Tibial artery (tissue), 4 donors: ENCODE measurements around the gene COL7A1.
"Not testable (repeated sequence)": the region's sequence is repeated elsewhere in the genome, so short reads cannot be mapped to it uniquely, and the experiment has no call there.

ENCODE experiments used
- DNase-seq, 2 donors: peaks; one replicate each; pipeline ENCODE4 v3.0.0-alpha.2; 2019
- H3K27ac ChIP-seq, 2 donors: fragments of 200-600 bp; sonication (generic) in 1 of 2; 1 replicate in 1 of 2; 2 replicates in 1 of 2; pipeline ENCODE4 v1.5.1; 2018 to 2019; ENCODE audit warnings: mild to moderate bottlenecking in 1 of 2
- H3K27me3 ChIP-seq, 2 donors: fragments of 200-600 bp; sonication (generic) in 1 of 2; one replicate each; pipeline versions ENCODE4 v1.5.1 to v1.6.0; 2016 to 2019
- H3K36me3 ChIP-seq, 3 donors: fragments of 200-600 bp; sonication (generic) in 2 of 3; one replicate each; pipeline ENCODE4 v1.5.1; 2016 to 2019; ENCODE audit warnings: mild to moderate bottlenecking in 2 of 3
- H3K4me1 ChIP-seq, 4 donors: fragments of 200-600 bp; sonication (generic) in 2 of 4; 1 replicate in 3 of 4; 2 replicates in 1 of 4; pipeline ENCODE4 v1.5.1; 2016 to 2019
- H3K4me3 ChIP-seq, 2 donors: fragments of 200-600 bp; sonication (generic) in 1 of 2; 1 replicate in 1 of 2; 2 replicates in 1 of 2; pipeline ENCODE4 v1.5.1; 2018 to 2019; ENCODE audit warnings: mild to moderate bottlenecking in 2 of 2
- H3K9me3 ChIP-seq, 3 donors: fragments of 200-600 bp; sonication (generic) in 1 of 3; one replicate each; pipeline ENCODE4 v1.5.1; 2016 to 2019
- CTCF ChIP-seq, 2 experiments: fragments of 200-600 bp in 1 of 2; fragments of 450-650 bp in 1 of 2; IDR thresholded peaks; one replicate each; pipeline ENCODE4 v1.5.1; 2017 to 2019; ENCODE audit warnings: antibody characterized with exemption in 2 of 2, mild to moderate bottlenecking in 1 of 2, moderate library complexity in 1 of 2
- intact Hi-C: fragments of 100-400 bp; cut with DNase I; formaldehyde crosslinking; loops from one replicate; pipeline ENCODE4 v1.15.0; 2023; ENCODE audit warnings: low total_unique reads

Gene COL7A1

GRCh38 chr3:48535578-48535977 lies 59.6 kb downstream of the COL7A1 start:
- Histone ChIP-seq H3K36me3 (peaks cover 0 to 59% (median 27%) of the 10 kb centered on the region in 3 donors), H3K4me1 (no peaks in the 10 kb centered on the region), H3K27me3 (no peaks in the 10 kb centered on the region), H3K4me3 (no peak overlapping the region), H3K9me3 (no peaks in the 10 kb centered on the region), H3K27ac (no peak overlapping the region)
- DNase-seq, result no peak
- intact Hi-C loops, result no loop called here
- TF ChIP-seq CTCF (IDR thresholded peaks at IDR 0.05), result no peak

- Histone ChIP-seq H3K36me3 (peaks cover 0 to 44% (median 27%) of the 10 kb centered on the region in 3 donors), H3K9me3 (no peaks in the 10 kb centered on the region), H3K4me1 (no peaks in the 10 kb centered on the region), H3K4me3 (no peak overlapping the region), H3K27ac (no peak overlapping the region), H3K27me3 (no peaks in the 10 kb centered on the region)
- TF ChIP-seq CTCF (IDR thresholded peaks at IDR 0.05), result no peak
- DNase-seq, result no peak
- intact Hi-C loops, result no loop called here
These were observed 62.2 kb downstream of the COL7A1 start for GRCh38 chr3:48532977-48533337.

- no peak overlapping the region for H3K27ac ChIP-seq
- no peaks in the 10 kb centered on the region for H3K4me1 ChIP-seq
- H3K4me3 ChIP-seq, result no peak overlapping the region
- TF ChIP-seq CTCF (IDR thresholded peaks at IDR 0.05), result no peak
- intact Hi-C loops, result no loop called here
- H3K27me3 ChIP-seq, result no peaks in the 10 kb centered on the region
- no peak for DNase-seq
- peaks cover 2 to 48% (median 23%) of the 10 kb centered on the region in 3 donors for H3K36me3 ChIP-seq
- H3K9me3 ChIP-seq, result no peaks in the 10 kb centered on the region
These were observed 62.7 kb downstream of the COL7A1 start for GRCh38 chr3:48532271-48532976.

- intact Hi-C loops, H3K4me1 ChIP-seq, H3K27ac ChIP-seq: not testable (repeated sequence)
These were observed 64.4 kb downstream of the COL7A1 start for GRCh38 chr3:48530701-48531100.

GRCh38 chr3:48528754-48529153 lies 66.4 kb downstream of the COL7A1 start:
- H3K27me3 ChIP-seq, result no peaks in the 10 kb centered on the region
- peaks cover 4 to 29% (median 8%) of the 10 kb centered on the region in 3 donors for H3K36me3 ChIP-seq
- no peak overlapping the region for H3K27ac ChIP-seq
- H3K4me1 ChIP-seq, result no peaks in the 10 kb centered on the region
- no peak for TF ChIP-seq CTCF (IDR thresholded peaks at IDR 0.05)
- no peak overlapping the region for H3K4me3 ChIP-seq
- DNase-seq, result no peak
- no peaks in the 10 kb centered on the region for H3K9me3 ChIP-seq
- intact Hi-C loops, result no loop called here

More at GRCh38 chr3:48530701-48531100, 64.4 kb downstream of the COL7A1 start:
- H3K27me3 ChIP-seq, DNase-seq, H3K9me3 ChIP-seq, H3K4me3 ChIP-seq: not testable (repeated sequence)
- H3K36me3 ChIP-seq, result peaks cover 8 to 40% (median 12%) of the 10 kb centered on the region in 3 donors

GRCh38 chr3:48528048-48528447 lies 67.1 kb downstream of the COL7A1 start:
- no peak for TF ChIP-seq CTCF (IDR thresholded peaks at IDR 0.05)
- H3K4me1 ChIP-seq, result no peaks in the 10 kb centered on the region
- H3K9me3 ChIP-seq, result no peaks in the 10 kb centered on the region
- no peak overlapping the region for H3K27ac ChIP-seq
- DNase-seq, result no peak
- H3K36me3 ChIP-seq, result peaks cover 0 to 24% (median 8%) of the 10 kb centered on the region in 3 donors
- intact Hi-C loops, result no loop called here
- no peak overlapping the region for H3K4me3 ChIP-seq
- H3K27me3 ChIP-seq, result no peaks in the 10 kb centered on the region
